GM18498 (cell line): Measurements from ENCODE around the gene PIP5K1C.
"Not testable (repeated sequence)": the region's sequence is repeated elsewhere in the genome, so short reads cannot be mapped to it uniquely, and the experiment has no call there.

Experiments used
- ATAC-seq: cut with Tn5 transposase; IDR thresholded peaks from one replicate; pipeline ENCODE4 v1.9.1; 2021; ENCODE audit warnings: mild to moderate bottlenecking, moderate library complexity; ENCODE audit not compliant: unreplicated experiment

Gene PIP5K1C

GRCh38 chr19:3678188-3678587 is 22.1 kb downstream of the PIP5K1C start:
- no peak for ATAC-seq

DNA sequence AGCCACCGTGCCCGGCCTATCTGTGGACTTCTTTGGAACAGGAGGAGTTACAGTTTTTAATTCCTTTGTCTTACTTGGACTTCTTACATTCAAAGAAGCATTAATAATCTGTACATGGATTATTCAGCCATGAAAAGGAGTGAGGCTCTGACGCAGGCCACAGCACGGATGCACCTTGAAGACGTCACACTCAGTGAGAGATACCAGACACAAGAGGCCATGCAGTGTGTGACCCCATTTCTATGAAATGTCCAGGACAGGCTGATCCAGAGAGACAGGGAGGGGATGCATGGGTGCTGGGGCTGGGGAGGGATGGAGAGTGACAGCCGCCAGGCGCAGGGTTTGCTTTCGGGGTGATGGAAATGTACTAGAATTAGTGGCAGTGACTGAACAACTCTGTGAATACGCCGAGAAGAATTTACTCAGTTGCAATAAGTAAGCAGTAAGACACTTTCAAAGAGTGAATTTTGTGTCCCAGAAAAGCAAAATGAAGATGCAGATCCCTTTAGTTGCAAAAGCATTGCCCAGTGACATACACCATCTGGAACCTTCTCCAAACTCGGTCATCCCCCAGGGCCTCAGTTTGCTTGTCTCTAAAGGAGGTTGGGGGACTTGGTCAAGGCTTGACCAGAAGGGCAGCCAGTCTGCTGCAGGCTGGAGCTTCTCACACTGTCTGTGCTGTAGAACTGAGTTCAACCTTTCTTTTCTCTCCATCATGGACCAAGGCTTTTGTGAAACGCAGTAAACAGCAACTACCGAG is 25.3 kb downstream of the PIP5K1C start:
- no peak for ATAC-seq

- ATAC-seq = no peak
These were observed 26.5 kb downstream of the PIP5K1C start for GRCh38 chr19:3673506-3674439.

DNA sequence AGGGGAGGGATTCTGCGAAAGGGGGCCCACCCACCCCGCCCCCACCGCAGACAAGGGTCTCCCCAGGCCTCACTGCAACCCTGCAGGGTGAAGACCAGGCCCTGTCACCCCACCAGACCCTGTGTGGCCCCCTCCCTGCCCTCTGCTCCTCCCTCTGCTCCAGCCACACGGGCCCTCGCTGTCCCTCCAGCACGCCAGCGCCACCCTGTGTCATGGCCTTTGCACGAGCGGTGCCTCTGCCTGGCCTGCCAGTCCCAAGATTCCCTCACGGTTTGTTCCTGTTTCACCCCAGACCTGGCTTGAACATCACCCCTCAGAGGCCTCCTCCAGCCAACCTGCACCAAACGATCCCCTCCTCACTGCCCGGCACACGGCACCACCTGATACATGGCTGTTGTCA is 27.3 kb downstream of the PIP5K1C start:
- no peak for ATAC-seq

- ATAC-seq = no peak
These were observed 27.7 kb downstream of the PIP5K1C start for GRCh38 chr19:3672575-3672948.

DNA sequence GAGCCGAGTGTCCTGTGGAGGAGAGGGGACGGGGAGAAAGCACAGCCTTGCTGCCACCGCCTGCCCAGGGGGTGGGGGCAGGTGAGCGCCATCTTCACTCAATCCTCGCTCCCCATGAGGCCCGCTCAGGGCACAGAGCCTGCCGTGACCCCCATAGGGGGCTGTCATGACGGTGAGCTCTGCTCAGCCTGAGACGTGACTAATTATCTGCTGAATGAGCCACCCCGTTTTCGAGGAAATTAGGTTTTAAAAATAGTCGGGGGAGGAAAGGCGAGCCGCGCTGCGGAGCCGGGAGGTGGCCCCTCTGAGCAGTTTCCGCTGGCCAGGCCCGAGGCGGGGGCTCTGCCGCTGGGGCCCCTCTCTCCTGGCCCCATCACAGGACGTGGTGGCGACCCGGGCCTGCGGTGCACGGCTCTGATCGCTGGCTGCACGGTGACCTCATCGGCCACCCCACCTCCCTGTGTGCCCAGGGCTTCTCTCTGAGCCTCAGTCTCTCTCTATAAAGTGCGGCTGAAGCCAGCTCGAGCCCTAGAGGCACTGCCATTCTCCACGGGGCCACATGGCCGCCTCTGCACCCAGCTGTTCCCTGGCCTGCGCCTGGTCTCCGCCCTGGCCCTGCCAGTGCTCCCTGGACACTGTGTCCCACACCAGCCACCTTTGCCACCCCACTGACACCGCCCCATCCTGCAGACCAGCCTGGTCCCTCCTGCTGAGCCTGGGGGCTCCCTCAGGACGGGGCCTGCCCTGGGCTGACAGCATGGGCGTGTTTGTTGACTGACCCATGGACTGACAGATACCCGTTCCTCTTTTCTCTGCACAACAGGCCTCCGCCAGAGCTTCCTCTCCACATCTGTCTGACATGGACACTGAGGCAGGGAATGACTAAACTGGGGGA is 28.3 kb downstream of the PIP5K1C start:
- no peak for ATAC-seq

- ATAC-seq = peak; percentile 44
These were observed 29.2 kb downstream of the PIP5K1C start for GRCh38 chr19:3670796-3671679.

DNA sequence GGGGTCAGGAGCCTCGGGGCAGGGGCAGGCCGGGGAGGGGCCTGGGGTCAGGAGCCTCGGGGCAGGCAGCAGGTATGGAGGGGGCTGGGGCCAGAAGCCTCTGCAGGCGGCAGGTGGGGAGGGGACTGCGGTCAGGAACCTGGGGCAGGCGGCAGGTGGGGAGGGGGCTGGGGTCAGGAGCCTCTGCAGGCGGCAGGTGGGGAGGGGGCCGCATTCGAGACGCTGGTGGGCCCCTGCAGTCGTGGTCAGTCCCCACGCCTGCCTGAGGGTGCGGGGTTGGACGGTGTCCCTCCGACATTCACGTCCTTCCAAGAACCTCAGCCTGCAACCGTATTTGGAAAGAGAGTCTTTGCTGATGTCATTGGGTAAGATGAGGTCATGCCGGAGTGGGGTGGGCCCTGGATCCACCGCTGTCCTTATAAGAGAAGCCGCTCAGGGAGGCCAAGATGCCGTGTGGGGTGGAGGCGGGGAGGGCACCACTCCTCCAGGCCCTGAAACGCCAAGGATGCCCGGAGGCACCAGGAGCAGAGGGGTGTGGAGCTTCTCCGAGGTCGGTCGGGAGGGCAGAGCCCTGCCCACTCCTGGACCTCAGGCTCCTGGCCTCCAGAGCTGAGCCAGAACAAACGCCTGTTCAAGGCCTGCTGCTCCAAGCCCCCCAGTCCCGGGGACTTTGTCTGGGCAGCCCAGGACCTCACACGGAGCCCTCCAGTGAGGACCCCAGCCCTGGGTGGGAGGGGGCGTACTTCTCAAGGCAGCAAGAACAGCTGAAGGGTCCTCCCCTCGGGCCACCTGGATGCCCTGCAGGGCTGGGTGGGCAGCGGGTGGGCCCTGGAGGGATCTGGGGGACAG is 30.1 kb downstream of the PIP5K1C start:
- no peak for ATAC-seq

- ATAC-seq = no peak
These were observed 31.0 kb downstream of the PIP5K1C start for GRCh38 chr19:3669082-3669946.

DNA sequence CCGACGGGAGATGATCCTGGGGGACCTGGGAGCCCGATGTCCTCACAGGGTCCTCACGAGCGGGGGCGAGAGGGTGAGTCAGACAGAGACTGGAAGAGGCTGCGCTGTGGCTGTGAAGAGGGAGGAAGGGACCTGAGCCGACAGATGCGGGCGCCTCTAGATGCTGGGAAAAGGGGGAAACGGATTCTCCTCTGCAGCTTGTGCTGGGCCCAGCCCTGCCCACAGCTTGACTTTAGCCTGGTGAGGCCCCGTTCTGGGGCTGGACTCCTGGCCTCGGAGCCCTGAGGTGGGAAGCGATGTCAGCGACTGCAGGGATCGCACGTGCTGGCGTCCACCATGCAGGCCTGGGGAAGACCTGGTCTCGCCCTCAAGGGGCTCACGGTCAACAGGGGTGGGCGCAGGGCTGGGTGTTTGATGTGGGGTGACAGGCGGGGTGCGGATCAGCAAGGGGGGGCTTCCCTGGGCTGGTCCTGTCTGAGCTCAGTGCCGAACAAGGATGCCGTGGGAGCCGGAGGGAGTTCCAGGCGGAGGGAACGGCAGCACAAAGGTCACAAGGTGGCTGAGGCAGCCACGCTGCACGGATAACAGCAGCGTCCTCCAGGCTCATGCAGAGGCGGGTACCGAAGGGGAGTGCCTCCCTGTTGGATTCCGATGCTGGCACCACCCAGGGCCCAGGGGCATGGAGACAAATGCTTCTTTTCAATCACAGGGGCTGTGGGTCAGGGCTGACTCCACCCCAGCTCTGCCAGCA is 31.8 kb downstream of the PIP5K1C start:
- no peak for ATAC-seq

DNA sequence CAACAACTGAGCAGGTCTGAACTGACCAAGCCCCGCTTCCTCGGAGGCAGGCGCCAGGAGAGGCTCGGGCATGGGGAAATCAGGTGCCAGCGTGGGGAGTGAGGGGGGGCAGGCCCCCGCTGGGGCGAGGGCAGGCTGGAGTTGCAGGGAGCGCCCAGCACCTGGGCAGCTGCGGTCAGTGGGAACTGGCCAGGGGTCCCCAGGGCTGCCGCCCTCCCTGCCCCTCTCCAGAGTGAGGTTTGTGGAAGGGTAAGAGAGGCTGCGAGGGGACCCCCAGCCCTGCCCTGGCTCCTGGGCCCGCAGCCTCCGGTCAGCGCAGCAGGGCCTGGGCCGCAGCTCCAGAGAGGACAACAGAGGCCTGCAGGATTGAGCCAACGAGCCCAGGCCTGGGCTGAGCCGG is 32.5 kb downstream of the PIP5K1C start:
- no peak for ATAC-seq

DNA sequence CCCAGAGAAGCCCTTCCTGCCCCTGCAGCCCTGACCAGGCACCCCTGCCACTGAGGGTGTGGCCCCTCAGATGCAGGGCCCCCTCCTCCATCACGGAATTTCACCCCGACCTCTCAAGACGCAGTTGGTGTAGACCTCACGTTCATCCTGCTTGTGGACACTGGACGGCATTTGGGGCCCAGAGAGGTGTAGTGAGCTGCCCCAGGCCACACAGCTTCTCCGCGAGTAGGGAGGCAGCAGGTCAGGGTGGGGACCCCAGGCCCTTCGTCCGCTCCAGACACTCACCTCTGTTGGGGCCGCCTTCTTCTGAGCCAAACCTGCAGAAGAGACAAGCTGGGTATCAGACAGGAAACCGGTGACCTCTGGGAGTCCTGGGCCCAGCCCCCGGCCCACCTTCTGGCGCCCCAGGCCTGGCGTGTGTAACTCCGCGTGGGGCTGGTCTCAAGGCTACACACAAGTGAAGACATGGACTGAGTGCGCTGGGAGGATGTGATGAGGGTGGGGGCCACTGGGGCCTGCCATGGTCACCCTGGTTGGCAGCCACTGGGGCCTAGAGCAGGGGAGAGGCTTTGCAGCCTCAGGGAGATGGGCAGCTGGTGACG is 33.1 kb downstream of the PIP5K1C start:
- ATAC-seq = no peak

DNA sequence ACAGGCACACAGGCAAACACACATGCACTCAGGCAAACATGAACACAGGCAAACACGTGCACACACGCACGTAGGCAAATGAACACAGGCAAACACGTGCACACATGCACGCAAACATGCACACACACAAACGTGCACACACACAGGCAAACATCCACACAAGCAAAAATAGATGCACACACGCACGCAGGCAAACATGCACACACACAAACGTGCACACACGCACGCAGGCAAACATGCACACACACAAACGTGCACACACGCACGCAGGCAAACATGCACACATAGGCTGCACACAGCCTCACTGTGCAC is 33.8 kb downstream of the PIP5K1C start:
- not testable (repeated sequence) for ATAC-seq

- ATAC-seq = no peak
These were observed 34.4 kb downstream of the PIP5K1C start for GRCh38 chr19:3665681-3666544.

DNA sequence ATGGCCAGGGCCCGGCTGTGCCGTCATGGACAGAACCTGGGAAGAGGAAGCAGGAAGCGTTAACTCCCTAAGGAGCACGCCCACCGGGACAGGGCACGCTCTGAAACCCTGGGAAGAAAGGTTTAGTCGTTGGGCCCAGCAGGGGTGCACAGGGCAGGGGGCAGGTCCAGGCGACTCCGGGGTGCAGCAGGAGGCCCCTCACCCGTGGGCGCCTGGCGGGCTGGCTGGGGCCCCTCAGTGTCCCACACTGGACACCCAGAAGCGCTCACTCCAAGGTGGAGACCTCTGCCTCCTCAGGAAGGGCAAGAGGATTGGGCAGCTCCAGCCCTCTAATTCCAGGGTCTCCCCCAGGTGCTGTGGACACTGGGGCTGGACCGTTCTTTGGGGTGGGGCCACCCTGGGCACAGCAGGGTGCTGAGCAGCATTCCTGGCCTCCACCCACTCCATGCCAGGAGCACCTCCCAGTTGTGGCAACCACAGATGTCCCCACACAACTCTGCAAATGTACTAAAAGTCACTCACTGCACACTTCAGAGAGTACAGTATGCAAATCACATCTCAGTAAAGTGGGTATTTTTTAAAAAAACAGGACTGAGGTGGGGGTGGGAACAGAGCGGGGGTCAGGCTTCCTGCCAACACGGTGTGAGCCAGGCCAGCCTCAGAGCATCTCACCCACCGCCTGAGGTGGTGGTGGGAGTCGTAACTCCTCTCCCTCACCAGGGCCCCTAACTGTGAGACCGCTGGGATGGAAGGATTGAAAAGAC is 35.2 kb downstream of the PIP5K1C start:
- ATAC-seq = no peak

GRCh38 chr19:3663838-3664237 is 36.4 kb downstream of the PIP5K1C start:
- ATAC-seq = no peak
